T47D (cell line): ENCODE results near the gene LDB3.
"Not testable (repeated sequence)": the region's sequence is repeated elsewhere in the genome, so short reads cannot be mapped to it uniquely, and the experiment has no call there.

Source experiments
- DNase-seq, 2 experiments: peaks; one replicate each; pipeline versions ENCODE4 v3.0.0 to v3.0.0-alpha.2; 2011 to 2012; ENCODE audit warnings: low read depth in 1 of 2, low spot score in 1 of 2
- JUND ChIP-seq: IDR thresholded peaks from 2 replicates; pipeline ENCODE4 v1.6.1; 2012; ENCODE audit warnings: low read depth
- in situ Hi-C: cut with HindIII; loops from 2 replicates; pipeline ENCODE4 v1.10.0; 2016; ENCODE audit warnings: low sequenced_read_pairs, low pct_unique_long_range_greater_than_20kb

LDB3 gene, protein sequence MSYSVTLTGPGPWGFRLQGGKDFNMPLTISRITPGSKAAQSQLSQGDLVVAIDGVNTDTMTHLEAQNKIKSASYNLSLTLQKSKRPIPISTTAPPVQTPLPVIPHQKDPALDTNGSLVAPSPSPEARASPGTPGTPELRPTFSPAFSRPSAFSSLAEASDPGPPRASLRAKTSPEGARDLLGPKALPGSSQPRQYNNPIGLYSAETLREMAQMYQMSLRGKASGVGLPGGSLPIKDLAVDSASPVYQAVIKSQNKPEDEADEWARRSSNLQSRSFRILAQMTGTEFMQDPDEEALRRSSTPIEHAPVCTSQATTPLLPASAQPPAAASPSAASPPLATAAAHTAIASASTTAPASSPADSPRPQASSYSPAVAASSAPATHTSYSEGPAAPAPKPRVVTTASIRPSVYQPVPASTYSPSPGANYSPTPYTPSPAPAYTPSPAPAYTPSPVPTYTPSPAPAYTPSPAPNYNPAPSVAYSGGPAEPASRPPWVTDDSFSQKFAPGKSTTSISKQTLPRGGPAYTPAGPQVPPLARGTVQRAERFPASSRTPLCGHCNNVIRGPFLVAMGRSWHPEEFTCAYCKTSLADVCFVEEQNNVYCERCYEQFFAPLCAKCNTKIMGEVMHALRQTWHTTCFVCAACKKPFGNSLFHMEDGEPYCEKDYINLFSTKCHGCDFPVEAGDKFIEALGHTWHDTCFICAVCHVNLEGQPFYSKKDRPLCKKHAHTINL

DNA sequence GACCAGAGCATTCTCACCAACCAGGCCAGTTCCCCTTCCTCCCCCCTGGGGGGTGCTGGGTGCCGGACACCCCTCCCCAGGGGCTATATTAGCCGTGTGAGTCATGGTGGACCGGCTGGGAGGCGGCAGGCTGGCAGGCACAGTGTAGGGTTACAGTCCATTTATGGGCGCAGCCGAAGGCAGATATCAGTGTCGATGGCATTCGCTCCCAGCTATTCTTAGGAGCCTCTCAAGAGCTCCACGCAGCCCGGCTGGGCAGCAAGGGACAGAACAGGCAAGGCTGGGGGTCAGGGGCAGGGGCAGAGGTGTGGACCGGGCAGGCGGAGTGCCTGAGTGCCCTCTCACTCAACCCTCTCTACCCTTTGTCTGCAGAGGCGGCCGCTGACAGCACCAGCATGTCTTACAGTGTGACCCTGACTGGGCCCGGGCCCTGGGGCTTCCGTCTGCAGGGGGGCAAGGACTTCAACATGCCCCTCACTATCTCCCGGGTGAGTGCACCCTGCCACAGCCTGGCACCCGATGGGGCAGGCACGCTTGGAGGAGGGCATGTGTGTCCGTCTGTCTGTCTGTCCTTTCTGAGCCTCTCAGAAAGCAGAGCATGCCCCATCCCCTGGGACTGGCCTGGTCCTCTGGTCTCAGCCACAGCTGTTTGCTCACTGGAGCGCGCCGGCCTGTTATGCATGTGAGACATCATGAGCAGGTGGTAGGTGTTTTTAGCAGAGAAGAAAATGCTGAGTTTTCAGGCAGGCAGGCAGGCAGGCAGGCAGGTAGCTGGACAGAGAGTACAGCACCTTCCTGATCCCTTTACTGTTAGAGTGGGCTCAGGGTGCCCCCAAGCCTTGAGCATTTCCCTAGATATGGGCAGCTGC, at the start of gene LDB3:
Gene LDB3, plus strand, starts transcription at position 215 of the 869 bp plus-strand sequence. Its CDS starts 181 bp downstream, at position 396.
- peak in 1 of 2 experiments; percentile 33 for DNase-seq
- TF ChIP-seq JUND = no peak
- in situ Hi-C loops = no loop called here

DNA sequence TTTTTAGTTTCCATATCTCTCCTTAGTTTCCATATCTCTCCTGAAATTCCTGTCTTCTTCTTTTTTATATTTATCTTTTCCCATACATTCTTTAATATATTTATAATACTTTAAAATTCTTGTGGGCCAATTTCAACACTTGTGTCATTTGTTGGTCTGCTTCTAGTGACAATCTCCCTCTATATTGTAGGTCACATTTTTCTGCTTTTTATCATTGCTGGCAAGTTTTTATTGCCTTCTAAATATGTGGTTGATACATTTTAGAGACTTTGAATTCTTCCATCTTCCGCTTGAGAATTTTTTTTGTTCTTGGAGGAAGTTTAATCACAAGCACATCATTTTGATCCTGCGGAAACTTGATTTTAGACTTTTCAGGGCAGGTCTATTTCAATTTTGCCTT, 40.0 kb upstream of the LDB3 start:
- in situ Hi-C loops = no loop called here
- DNase-seq = no peak
- TF ChIP-seq JUND = no peak

- TF ChIP-seq JUND = no peak
- no peak for DNase-seq
- in situ Hi-C loops = no loop called here
These were observed 38.2 kb upstream of the LDB3 start for GRCh38 chr10:86630079-86630478.

DNA sequence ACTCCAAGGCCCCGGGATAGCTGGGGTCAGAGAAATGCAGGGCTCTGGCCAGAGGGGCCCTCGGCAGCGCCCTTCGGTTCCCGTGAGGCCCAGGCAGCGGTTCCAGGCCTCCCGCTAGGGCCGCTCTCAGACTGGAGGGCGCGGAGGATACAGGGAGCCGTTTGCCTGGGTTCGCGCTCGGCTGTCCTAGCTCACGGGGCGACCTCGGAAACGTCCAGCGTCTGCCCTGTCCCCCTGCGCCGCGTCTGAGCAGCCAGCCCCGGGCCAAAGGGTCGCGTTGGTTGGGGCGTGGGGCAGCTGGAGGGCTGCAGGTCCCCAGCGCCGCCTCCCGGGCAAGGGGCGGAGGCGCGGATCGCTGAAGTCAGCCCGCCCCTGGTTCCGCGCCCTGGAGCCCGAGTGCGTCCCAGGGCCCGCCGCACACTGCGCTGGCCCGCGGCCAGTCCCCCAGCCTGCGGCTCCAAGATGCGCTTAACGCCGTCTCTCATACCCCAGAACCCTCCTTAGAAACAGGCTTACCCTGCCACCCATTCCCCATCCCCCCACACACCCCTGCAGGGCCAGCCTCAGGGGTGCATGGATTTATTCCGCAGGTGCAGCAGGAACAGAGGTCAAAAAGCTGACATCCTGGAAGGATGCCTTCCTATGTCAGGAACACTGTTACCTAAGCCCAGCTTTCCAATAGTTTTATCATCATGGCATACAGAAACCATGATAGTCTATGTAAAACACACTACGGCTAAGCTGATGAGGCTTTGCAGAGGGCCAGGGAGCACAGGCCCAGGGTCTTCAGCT, 36.1 kb upstream of the LDB3 start:
- in situ Hi-C loops = no loop called here
- DNase-seq = peak in 1 of 2 experiments; percentile 13
- TF ChIP-seq JUND = no peak

- peak in 1 of 2 experiments; percentile 18 for DNase-seq
- TF ChIP-seq JUND = no peak
- in situ Hi-C loops = no loop called here
These were observed 35.4 kb upstream of the LDB3 start for GRCh38 chr10:86632951-86633350.

DNA sequence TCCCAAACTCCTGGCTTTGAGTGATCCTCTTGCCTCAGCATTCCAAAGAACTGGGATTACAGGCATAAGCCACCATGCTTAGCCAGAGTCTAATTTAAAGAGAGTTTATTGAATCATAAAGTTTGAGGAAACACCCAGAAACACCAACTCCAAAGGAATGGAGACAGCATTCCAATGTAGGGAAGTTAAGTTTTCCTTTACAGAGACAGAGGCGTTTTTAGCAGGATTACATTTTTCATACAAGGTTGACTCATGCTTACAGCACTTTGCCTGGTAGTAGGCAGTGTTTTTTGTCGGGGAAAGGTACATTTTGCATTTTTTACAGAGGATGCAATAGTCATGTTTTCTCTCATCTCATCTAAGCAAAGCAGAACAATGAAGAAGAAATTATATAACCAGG, 32.9 kb upstream of the LDB3 start:
- in situ Hi-C loops = no loop called here
- DNase-seq = no peak
- no peak for TF ChIP-seq JUND

GRCh38 chr10:86636311-86636710, 32.0 kb upstream of the LDB3 start:
- in situ Hi-C loops = no loop called here
- no peak for DNase-seq
- TF ChIP-seq JUND = no peak

- in situ Hi-C loops = no loop called here
- no peak for TF ChIP-seq JUND
- peak in 1 of 2 experiments; percentile 25 for DNase-seq
These were observed 26.3 kb upstream of the LDB3 start for GRCh38 chr10:86642021-86642420.

DNA sequence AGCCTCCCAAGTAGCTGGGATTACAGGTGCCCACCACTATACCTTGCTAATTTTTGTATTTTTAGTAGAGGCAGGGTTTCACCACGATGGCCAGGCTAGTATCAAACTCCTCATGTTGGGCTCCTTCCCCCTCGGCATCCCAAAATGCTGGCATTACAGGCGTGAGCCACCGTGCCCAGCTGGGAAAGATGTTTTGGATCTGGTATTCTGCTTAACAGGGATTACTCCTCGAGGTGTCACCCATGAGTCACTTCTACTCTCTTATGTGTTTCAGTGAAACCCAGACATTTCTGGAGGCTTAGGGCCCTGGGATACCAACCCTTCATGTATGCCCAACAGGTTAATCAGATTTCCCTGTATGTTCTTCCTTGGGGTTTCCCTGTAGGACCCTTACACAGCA, 25.8 kb upstream of the LDB3 start:
- in situ Hi-C loops = no loop called here
- peak in 1 of 2 experiments; percentile 65 for DNase-seq
- no peak for TF ChIP-seq JUND

DNA sequence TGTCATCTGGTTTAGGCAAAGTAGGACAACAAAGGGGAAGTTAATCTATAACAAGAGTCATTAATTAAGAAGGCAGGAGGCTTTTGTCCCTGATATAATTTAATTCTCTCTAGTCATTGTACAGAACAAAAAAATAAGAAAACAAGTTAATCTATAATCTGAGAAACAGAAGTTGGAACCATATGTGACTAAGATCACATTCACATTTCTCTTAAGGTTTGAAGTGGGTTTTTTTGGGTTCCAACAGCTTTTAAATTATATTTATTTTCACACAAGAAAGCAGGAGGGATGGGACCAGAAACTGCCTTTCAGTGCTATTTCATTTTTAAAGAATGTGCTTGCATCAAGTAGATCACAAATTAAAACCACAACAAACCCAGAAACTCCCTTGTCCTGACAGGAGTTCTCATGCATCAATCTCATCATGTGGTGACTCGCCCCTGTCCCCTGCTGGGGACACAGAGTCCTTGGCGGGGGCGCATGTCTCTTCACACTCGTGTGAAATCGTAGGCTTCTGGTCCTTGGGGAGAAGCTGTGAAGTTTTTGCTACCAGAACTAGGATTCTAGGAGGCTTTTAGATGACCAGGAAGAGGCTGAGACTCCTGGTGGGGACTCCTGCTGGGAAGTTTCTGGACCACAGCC, 24.0 kb upstream of the LDB3 start:
- TF ChIP-seq JUND = no peak
- peak in 1 of 2 experiments; percentile 36 for DNase-seq
- in situ Hi-C loops = no loop called here

DNA sequence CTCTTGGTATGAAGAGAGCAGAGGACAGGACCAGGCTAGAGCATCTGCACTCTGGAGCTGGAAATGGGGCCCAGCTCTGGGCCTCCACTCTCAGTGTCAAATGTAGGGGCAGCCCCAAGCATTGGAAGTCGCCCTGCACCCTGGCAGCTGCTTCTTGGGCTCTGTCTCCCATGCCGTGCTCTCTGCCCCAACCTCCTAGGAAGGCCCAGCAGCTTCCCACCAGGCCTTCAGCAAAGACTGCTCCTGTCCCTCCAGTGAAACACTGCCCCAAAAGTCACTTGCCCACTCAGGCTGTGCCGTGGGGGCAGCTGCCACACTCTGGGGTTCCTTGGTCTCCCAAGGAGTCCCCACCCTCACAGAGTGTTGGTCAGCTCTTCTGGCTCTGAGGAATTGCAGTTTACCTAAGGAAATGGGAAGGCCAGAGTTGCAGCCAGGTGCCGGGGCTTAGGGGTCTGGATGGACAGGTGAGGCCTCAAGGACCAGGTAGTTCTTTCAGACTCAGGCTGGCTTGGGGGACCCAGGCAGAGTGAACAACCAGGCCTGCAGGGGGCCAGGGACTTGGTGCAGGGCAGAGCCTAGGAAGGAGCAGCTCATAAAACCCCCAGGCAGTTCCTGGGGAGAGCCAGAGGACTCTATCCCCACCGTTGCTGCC, 23.4 kb upstream of the LDB3 start:
- TF ChIP-seq JUND = no peak
- in situ Hi-C loops = no loop called here

DNA sequence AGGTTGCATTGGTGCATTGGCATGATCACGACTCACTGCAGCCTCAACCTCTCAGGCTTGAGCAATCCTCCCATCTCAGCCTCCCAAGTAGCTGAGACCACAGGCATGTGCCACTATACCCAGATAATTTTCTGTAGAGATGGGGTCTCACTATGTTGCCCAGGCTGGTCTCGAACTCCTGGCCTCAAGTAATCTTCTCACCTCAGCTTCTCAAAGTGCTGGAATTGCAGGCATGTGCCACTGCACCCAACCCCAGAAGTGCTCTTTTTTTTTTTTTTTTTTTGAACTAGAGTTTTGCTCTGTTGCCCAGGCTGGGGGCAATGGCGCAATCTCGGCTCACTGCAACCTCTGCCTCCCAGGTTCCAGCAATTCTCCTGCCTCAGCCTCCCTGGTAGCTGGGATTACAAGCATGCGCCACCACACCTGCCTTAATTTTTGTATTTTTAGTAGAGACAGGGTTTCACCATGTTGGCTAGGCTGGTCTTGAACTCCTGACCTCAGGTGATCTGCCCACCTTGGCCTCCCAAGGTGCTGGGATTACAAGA, 22.6 kb upstream of the LDB3 start:
- DNase-seq, in situ Hi-C loops: not testable (repeated sequence)

More for the DNA sequence above, 23.4 kb upstream of the LDB3 start:
- DNase-seq = no peak
